GM12891 (cell line): ENCODE results near the gene FAF1.
A peak's percentile ranks its signal among the peaks of the same experiment; 100 is the strongest.

Experiments
- DNase-seq: peaks from one replicate; pipeline ENCODE4 v3.0.0; 2011; ENCODE audit warnings: low spot score; ENCODE audit not compliant: insufficient read length
- FAIRE-seq: peaks from 2 replicates; lab custom pipeline; 2011; peaks lifted over from hg19 to GRCh38; lab: Jason Lieb, UNC
- PAX5 ChIP-seq: IDR thresholded peaks from 2 replicates; pipeline ENCODE4 v1.6.1; 2011; ENCODE audit warnings: low read length, moderate library complexity, mild to moderate bottlenecking; ENCODE audit not compliant: insufficient read depth, severe bottlenecking
- POLR2A ChIP-seq: IDR thresholded peaks from 2 replicates; pipeline ENCODE4 v1.6.1; 2011; ENCODE audit warnings: low read depth, low read length, control low read depth
- POLR2AphosphoS5 ChIP-seq: IDR thresholded peaks from 2 replicates; pipeline ENCODE4 v1.6.1; 2011; ENCODE audit warnings: low read depth, low read length, control low read depth
- POU2F2 ChIP-seq: IDR thresholded peaks from 2 replicates; pipeline ENCODE4 v1.6.1; 2011; ENCODE audit warnings: low read depth, mild to moderate bottlenecking, control low read depth, low read length, moderate library complexity
- SPI1 ChIP-seq: IDR thresholded peaks from 2 replicates; pipeline ENCODE4 v1.6.1; 2011; ENCODE audit warnings: low read depth, low read length, control low read depth
- TAF1 ChIP-seq: IDR thresholded peaks from 2 replicates; pipeline ENCODE4 v1.6.1; 2011; ENCODE audit warnings: low read depth, low read length, control low read depth

Gene FAF1

DNA sequence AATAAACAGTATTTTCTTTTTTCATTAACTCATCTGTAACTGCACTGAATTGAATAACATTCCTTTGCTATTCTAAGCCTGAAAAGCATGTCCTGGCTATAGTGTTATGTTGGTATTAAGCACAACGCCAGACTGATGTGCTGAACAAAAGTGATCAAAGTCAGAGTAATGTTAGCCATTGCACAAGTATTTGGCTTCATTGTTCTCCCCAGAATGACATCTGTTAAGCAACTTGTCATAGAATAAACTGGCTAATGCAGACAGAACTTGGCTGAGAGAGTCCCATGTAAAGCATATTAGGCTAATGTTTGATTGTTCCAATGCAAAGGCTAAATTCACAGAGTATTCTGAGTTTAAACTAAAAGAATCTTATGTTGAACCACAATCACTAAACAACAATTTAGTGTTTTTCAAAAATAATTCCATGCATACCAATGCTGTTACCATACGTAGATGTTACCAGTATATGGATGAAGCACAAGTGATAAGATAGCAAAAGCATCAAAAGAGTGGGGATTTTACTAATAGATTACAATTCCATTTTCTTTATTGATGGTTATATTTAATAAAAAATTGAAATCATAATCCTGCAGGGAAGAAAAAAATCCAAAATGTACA lies 301.5 kb downstream of the FAF1 start:
- FAIRE-seq: peak; percentile 47
- no peak for DNase-seq
- no peak for TF ChIP-seq POLR2A
- no peak for TF ChIP-seq PAX5
- TF ChIP-seq TAF1: no peak
- no peak for TF ChIP-seq SPI1

DNA sequence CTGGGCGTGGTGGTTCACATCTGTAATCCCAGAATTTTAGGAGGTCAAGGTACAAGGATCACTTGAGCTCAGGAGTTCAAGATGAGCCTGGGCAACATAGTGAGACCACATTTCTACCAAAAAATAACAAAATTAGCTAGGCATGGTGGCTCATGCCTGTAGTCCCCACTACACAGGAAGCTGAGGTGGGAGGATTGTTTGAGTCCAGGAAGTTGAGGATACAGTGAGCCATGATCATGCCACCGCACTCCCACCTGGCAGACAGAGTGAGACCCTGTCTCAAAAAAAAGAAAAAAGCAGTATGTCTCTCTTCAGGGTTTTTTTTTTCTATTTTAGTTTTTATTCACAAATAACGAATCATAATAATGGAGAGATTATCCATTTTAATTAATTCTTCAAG lies 303.1 kb downstream of the FAF1 start:
- FAIRE-seq (no peak), DNase-seq (no peak)
- TF ChIP-seq POLR2A (no peak), POLR2AphosphoS5 (no peak), SPI1 (no peak), PAX5 (no peak), TAF1 (no peak), POU2F2 (no peak)

DNA sequence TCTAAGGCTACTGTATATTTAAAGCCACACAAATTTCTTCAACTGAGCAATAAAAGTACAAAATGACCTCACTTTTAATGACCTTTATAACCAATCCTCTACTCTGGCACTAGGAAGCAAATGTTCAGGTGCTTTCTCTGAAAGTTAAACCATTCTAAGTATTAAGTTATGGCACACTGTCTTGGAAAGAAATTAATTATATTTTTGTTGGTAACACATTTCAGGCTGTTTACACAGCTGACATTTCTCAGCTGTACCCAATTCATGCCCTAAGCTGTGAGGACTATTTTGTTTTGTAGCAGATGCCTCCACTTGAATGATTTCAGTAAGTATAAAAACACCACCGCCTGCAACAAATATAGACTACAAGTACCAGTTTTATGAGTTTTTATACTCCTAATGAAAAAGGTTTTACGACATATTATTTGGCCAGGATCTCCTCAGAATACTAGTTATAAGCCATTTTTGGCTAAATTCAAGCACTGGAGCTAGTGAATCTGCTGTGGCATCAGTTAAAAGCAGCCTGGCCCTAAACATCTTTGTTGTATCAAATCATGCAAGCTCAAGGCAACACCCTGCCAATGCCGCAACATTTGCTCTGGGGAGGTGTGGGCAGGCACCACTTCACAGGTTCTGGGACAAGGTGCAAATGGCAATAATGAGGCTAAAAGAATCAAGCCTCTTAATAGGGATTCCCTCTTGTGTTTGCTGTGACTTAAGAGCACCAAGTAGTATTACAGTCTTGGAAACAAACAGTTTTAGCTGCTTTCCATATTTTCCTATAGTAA lies 308.4 kb downstream of the FAF1 start:
- no peak for DNase-seq
- TF ChIP-seq PAX5: no peak
- no peak for TF ChIP-seq TAF1
- TF ChIP-seq SPI1: no peak
- no peak for TF ChIP-seq POU2F2
- no peak for TF ChIP-seq POLR2AphosphoS5
- no peak for TF ChIP-seq POLR2A
- no peak for FAIRE-seq

DNA sequence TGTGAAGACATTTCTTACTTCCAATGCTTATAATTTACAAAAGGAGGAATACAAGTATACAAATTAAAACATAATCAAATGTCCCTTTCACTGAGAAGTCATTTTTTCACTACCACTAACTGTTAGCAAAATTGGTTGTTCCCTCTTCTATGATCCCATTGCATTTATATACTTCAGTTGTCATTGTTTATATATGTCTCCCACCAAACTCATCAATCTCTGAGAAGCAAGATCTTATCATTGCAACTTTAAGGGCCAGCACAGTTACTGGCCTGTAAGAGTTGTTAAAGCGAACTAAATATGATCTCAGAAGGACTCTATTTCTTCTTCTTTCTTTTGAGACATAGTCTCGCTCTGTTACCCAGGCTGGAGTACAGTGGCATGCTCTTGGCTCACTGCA lies 313.5 kb downstream of the FAF1 start:
- no peak for FAIRE-seq
- DNase-seq: no peak
- TF ChIP-seq SPI1: no peak
- no peak for TF ChIP-seq POU2F2
- TF ChIP-seq TAF1: no peak

DNA sequence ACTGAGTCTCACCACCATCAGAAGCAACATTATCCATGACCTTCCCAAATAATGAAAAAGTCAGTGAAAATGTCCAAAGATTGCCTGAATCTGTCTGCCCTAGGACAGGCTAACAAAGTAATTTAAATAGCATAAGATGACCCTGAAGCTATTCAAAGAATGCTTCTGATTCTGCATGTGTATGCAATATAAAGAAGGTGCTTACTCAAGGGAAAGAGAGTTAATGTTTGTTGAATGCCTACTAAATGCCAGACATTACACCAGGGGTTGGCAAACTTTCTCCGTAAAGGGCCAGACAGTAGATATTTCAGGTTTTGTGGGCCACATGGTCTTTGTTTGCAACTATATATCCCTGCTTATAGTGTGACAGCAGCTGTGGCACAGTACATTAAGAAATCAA lies 314.9 kb downstream of the FAF1 start:
- no peak for FAIRE-seq
- TF ChIP-seq POU2F2 (no peak), POLR2A (no peak), POLR2AphosphoS5 (no peak), TAF1 (no peak), SPI1 (no peak)

DNA sequence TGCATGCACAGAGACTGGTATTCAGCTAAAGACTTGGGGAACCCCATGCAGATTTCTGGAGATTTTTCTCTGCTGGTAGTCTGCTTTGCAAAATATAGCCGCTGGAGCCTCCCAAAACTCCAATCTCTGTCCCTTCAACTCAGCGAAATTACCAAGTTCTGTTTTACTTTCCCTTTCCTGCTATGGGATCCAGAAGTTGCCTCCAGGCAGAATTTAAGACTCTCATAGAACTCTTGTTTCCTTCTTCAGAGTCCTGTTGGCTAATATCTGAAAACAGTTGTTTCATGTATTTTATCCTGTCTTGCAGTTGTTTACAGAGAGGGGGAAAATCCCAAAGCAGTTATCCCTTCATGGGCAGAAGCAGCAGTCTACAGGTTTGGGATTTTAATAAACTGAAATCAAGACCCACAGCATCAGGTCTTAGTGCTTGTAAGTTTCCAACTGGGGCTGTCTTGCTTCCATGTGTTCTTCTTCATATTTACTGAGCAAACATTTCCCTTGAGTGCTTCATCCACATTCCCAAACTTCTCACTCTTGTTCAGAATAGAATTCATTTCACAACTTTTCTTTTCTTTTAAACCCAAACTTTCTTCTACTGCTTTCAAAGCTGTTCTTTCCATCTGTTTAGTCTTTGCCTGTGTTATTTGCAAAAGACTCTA lies 315.5 kb downstream of the FAF1 start:
- FAIRE-seq (no peak), DNase-seq (no peak)
- TF ChIP-seq POU2F2 (no peak), TAF1 (no peak), PAX5 (no peak), POLR2A (no peak), SPI1 (no peak), POLR2AphosphoS5 (no peak)

More for the DNA sequence above, 314.9 kb downstream of the FAF1 start:
- DNase-seq: no peak

DNA sequence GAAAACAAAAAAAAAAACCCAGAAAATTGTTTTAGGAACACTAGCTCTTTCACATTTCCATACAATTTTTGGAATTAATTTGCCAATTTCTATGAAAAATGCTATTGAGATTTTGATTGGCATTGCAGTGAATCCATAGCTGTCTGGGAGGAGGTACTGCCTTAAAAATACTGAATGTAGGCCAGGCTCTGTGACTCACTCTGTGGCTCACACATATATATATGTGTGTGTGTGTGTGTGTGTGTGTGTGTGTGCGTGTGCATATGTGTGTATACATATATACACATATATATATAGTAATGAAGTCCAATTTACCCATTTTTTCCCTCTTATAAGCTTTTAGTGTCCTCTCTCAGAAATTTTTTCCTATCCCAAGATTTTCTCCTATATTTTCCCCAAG lies 322.6 kb downstream of the FAF1 start:
- no peak for TF ChIP-seq SPI1
- TF ChIP-seq POU2F2: no peak
- TF ChIP-seq POLR2AphosphoS5: no peak
- no peak for TF ChIP-seq TAF1
- TF ChIP-seq PAX5: no peak
- no peak for TF ChIP-seq POLR2A
- no peak for FAIRE-seq

DNA sequence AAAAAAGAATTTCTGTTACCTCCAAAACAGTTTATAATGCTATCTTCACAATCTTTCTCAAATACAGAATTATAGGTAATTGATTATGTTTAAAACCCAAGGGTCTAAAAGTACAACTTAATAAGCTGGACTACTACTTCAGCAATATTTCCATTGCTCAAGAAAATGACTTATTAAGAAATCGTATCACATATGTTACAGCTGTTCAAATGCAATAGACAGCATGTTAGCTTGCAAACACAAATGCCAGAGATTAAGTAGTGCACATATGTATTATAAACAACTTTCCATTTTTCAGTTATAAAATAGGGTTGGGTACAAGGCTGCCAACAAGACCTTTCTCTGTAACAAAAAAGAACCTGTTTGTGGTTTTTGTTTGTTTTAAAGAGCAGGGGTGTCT lies 325.8 kb downstream of the FAF1 start:
- FAIRE-seq (no peak), DNase-seq (no peak)

More for the DNA sequence above, 322.6 kb downstream of the FAF1 start:
- DNase-seq: no peak

DNA sequence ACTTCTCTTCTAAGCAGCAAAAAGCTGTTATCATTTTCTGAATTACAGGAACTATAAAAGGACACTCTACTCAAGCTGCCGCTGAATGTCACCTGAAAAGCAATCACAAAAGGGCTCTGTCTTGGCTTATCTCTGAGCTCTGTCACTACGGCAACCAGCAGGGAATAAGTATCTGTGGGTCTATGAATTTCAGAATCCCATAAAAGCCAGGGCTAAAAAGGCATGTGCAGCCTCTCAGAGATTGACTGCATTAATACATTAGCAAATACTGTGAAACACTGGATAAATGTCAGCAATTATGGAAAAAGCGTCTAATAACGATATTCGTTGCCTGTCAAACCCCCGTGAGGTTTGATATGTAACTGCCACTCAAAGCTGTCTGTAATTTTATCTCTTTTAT lies 326.6 kb downstream of the FAF1 start:
- FAIRE-seq (no peak), DNase-seq (no peak)
- TF ChIP-seq POLR2A (no peak), TAF1 (no peak), SPI1 (no peak), POU2F2 (no peak), PAX5 (no peak), POLR2AphosphoS5 (no peak)

More for the DNA sequence above, 325.8 kb downstream of the FAF1 start:
- TF ChIP-seq POU2F2 (no peak), PAX5 (no peak), SPI1 (no peak), POLR2AphosphoS5 (no peak), POLR2A (no peak), TAF1 (no peak)

DNA sequence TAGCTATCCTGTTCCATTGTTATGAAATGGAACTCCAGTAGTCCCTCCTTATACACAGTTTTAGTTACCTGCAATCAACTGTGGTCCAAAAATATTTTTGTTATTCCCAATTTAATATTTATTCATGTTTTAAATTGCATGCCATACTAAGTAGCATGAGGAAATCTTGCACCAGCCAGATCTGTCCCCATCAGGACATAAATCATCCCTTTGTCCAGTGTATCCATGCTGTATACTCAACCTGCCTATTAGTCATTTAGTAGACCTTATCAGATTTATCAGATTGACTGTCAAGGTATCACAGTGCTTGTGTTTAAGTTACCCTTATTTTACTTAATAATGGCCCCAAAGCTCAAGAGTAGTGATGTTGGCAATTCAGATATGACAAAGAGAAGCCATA lies 328.9 kb downstream of the FAF1 start:
- DNase-seq (no peak), FAIRE-seq (peak; percentile 20)
- TF ChIP-seq POU2F2: no peak
- no peak for TF ChIP-seq SPI1
- TF ChIP-seq POLR2AphosphoS5: no peak
- no peak for TF ChIP-seq POLR2A
- TF ChIP-seq TAF1: no peak
- TF ChIP-seq PAX5: no peak
